Tibial nerve (tissue), 3 donors: ENCODE results near the gene ACLY.

Experiments
- POLR2A ChIP-seq, 2 donors: fragments of 450-650 bp; IDR thresholded peaks; one replicate each; pipeline ENCODE4 v1.6.1; 2017; ENCODE audit warnings: antibody characterized with exemption in 2 of 2, mild to moderate bottlenecking in 2 of 2, moderate library complexity in 2 of 2
- TF ChIP-seq, protein P1 (sequence below), 5 experiments: fragments of 200-600 bp in 3 of 5; fragments of 450-650 bp in 2 of 5; sonication (generic) in 3 of 5; IDR thresholded peaks; one replicate each; pipeline ENCODE4 v1.5.1; 2016 to 2019; ENCODE audit warnings: antibody characterized with exemption in 5 of 5, mild to moderate bottlenecking in 3 of 5, moderate library complexity in 2 of 5

DNA sequence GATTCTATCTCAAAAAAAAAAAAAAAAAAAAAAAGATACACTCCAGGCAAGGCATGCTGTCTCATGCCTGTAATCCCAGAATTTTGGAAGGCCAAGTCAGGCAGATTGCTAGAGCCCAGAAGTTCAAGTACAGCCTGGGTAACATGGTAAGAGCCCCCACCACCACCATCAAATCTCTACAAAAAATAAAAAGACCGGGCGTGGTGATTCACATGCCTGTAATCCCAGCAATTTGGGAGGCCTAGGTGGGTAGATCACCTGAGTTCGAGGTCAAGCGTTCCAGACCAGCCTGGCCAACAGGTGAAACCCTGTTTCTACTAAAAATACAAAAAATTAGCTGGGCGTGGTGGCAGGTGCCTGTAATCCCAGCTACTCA is 1.8 kb upstream of the ACLY start:
- TF ChIP-seq, protein P1, sequence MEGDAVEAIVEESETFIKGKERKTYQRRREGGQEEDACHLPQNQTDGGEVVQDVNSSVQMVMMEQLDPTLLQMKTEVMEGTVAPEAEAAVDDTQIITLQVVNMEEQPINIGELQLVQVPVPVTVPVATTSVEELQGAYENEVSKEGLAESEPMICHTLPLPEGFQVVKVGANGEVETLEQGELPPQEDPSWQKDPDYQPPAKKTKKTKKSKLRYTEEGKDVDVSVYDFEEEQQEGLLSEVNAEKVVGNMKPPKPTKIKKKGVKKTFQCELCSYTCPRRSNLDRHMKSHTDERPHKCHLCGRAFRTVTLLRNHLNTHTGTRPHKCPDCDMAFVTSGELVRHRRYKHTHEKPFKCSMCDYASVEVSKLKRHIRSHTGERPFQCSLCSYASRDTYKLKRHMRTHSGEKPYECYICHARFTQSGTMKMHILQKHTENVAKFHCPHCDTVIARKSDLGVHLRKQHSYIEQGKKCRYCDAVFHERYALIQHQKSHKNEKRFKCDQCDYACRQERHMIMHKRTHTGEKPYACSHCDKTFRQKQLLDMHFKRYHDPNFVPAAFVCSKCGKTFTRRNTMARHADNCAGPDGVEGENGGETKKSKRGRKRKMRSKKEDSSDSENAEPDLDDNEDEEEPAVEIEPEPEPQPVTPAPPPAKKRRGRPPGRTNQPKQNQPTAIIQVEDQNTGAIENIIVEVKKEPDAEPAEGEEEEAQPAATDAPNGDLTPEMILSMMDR (IDR thresholded peaks at IDR 0.05), result no peak
- no peak for TF ChIP-seq POLR2A (IDR thresholded peaks at IDR 0.05)
